MG63 (cell line): ENCODE results near the gene SYNJ2. TPM values are rescaled to one million over a fixed set of nuclear protein-coding genes. Genes with fewer than 3 reads are reported as not detected.
"Not testable (repeated sequence)": the region's sequence is repeated elsewhere in the genome, so short reads cannot be mapped to it uniquely, and the experiment has no call there.

Source experiments
- DNase-seq: peaks from one replicate; pipeline ENCODE4 v3.0.0-alpha.2; 2020
- H3K27me3 ChIP-seq: fragments of 250-450 bp; sonication (Bioruptor Pico); 2 replicates; pipeline ENCODE4 v1.5.1; 2020; ENCODE audit warnings: mild to moderate bottlenecking, moderate library complexity
- H3K36me3 ChIP-seq: fragments of 250-450 bp; sonication (Bioruptor Pico); 2 replicates; pipeline ENCODE4 v1.5.1; 2020; ENCODE audit warnings: mild to moderate bottlenecking, moderate library complexity
- H3K4me3 ChIP-seq: fragments of 250-450 bp; sonication (Bioruptor Pico); 2 replicates; pipeline ENCODE4 v1.5.1; 2020; ENCODE audit warnings: mild to moderate bottlenecking, moderate library complexity
- H3K9me3 ChIP-seq: fragments of 250-450 bp; sonication (Bioruptor Pico); 2 replicates; pipeline ENCODE4 v1.5.1; 2020; ENCODE audit warnings: mild to moderate bottlenecking, moderate library complexity
- total RNA-seq: library from RNA; depleted of rRNA; stranded (reverse); fragments of >200 nt; shearing (Covaris generic); gene quantifications from 2 replicates; pipeline ENCODE4 v1.2.3, GENCODE V29; 2014; ENCODE audit warnings: low replicate concordance; rRNA removed

The SYNJ2 gene
- 21.8 and 35.5 TPM in 2 replicates for total RNA-seq

GRCh38 chr6:157981395-157982101, at the start of gene SYNJ2:
SYNJ2 (plus strand) TSS chr6:157981863; CDS start chr6:157981962, 99 bp downstream.
- peak within 1 kb of the TSS; percentile 77 for H3K4me3 ChIP-seq
- no peaks in the 10 kb centered on the region for H3K9me3 ChIP-seq
- peaks cover 16% of the 10 kb centered on the region for H3K36me3 ChIP-seq
- peak; percentile 84 for DNase-seq
- no peaks in the 10 kb centered on the region for H3K27me3 ChIP-seq

- Histone ChIP-seq H3K36me3 (peaks cover 91% of the 10 kb centered on the region), H3K9me3 (no peaks in the 10 kb centered on the region), H3K27me3 (no peaks in the 10 kb centered on the region), H3K4me3 (no peak overlapping the region)
- DNase-seq, result no peak
These were observed 45.9 kb upstream of the SYNJ2 start for GRCh38 chr6:157935786-157936185.

- H3K36me3 ChIP-seq, result peaks cover 89% of the 10 kb centered on the region
- H3K4me3 ChIP-seq, result no peak overlapping the region
- no peak for DNase-seq
- no peaks in the 10 kb centered on the region for H3K27me3 ChIP-seq
- no peaks in the 10 kb centered on the region for H3K9me3 ChIP-seq
These were observed 44.3 kb upstream of the SYNJ2 start for GRCh38 chr6:157937318-157937717.

- Histone ChIP-seq H3K36me3 (peaks cover 92% of the 10 kb centered on the region), H3K4me3 (no peak overlapping the region), H3K27me3 (no peaks in the 10 kb centered on the region), H3K9me3 (no peaks in the 10 kb centered on the region)
- no peak for DNase-seq
These were observed 43.7 kb upstream of the SYNJ2 start for GRCh38 chr6:157937916-157938315.

- not testable (repeated sequence) for H3K4me3 ChIP-seq
- peaks cover 93% of the 10 kb centered on the region for H3K36me3 ChIP-seq
These were observed 41.2 kb upstream of the SYNJ2 start for GRCh38 chr6:157940375-157941036.

GRCh38 chr6:157941101-157941863, 40.4 kb upstream of the SYNJ2 start:
- Histone ChIP-seq H3K36me3 (peaks cover 93% of the 10 kb centered on the region), H3K27me3 (no peaks in the 10 kb centered on the region), H3K4me3 (no peak overlapping the region), H3K9me3 (no peaks in the 10 kb centered on the region)
- DNase-seq, result no peak

More at GRCh38 chr6:157940375-157941036, 41.2 kb upstream of the SYNJ2 start:
- not testable (repeated sequence) for H3K27me3 ChIP-seq, DNase-seq, H3K9me3 ChIP-seq

GRCh38 chr6:157942351-157942750, 39.3 kb upstream of the SYNJ2 start:
- H3K9me3 ChIP-seq, result peaks cover 1% of the 10 kb centered on the region; the same call in 1 of the 2 replicates
- peaks cover 92% of the 10 kb centered on the region for H3K36me3 ChIP-seq

GRCh38 chr6:157943249-157943963, 38.3 kb upstream of the SYNJ2 start:
- Histone ChIP-seq H3K9me3 (peaks cover 6% of the 10 kb centered on the region), H3K36me3 (peaks cover 90% of the 10 kb centered on the region), H3K27me3 (no peaks in the 10 kb centered on the region), H3K4me3 (no peak overlapping the region)
- DNase-seq, result no peak

More at GRCh38 chr6:157942351-157942750, 39.3 kb upstream of the SYNJ2 start:
- Histone ChIP-seq H3K4me3 (no peak overlapping the region), H3K27me3 (no peaks in the 10 kb centered on the region)
- no peak for DNase-seq

GRCh38 chr6:157943964-157944283, 37.7 kb upstream of the SYNJ2 start:
- DNase-seq, result no peak
- H3K4me3 ChIP-seq, result no peak overlapping the region

GRCh38 chr6:157944983-157945931, 36.4 kb upstream of the SYNJ2 start:
- DNase-seq, result no peak
- H3K9me3 ChIP-seq, result peaks cover 12% of the 10 kb centered on the region
- peaks cover 74% of the 10 kb centered on the region for H3K36me3 ChIP-seq

More at GRCh38 chr6:157943964-157944283, 37.7 kb upstream of the SYNJ2 start:
- Histone ChIP-seq H3K9me3 (peaks cover 6% of the 10 kb centered on the region), H3K27me3 (no peaks in the 10 kb centered on the region), H3K36me3 (peaks cover 84% of the 10 kb centered on the region)

GRCh38 chr6:157946053-157946617, 35.5 kb upstream of the SYNJ2 start:
- Histone ChIP-seq H3K9me3 (peaks cover 12% of the 10 kb centered on the region), H3K4me3 (no peak overlapping the region), H3K36me3 (peaks cover 65% of the 10 kb centered on the region), H3K27me3 (no peaks in the 10 kb centered on the region)
- DNase-seq, result no peak

More at GRCh38 chr6:157944983-157945931, 36.4 kb upstream of the SYNJ2 start:
- Histone ChIP-seq H3K4me3 (no peak overlapping the region), H3K27me3 (no peaks in the 10 kb centered on the region)

GRCh38 chr6:157946865-157947532, 34.7 kb upstream of the SYNJ2 start:
- Histone ChIP-seq H3K27me3 (no peaks in the 10 kb centered on the region), H3K4me3 (no peak overlapping the region), H3K36me3 (peaks cover 58% of the 10 kb centered on the region), H3K9me3 (peaks cover 12% of the 10 kb centered on the region)
- no peak for DNase-seq

- Histone ChIP-seq H3K36me3 (peaks cover 19% of the 10 kb centered on the region), H3K9me3 (peaks cover 12% of the 10 kb centered on the region)
- DNase-seq, result not testable (repeated sequence)
These were observed 30.8 kb upstream of the SYNJ2 start for GRCh38 chr6:157950899-157951298.

GRCh38 chr6:157951828-157952227, 29.8 kb upstream of the SYNJ2 start:
- Histone ChIP-seq H3K27me3 (no peaks in the 10 kb centered on the region), H3K4me3 (no peak overlapping the region), H3K9me3 (peaks cover 12% of the 10 kb centered on the region), H3K36me3 (peaks cover 11% of the 10 kb centered on the region)
- no peak for DNase-seq

More at GRCh38 chr6:157950899-157951298, 30.8 kb upstream of the SYNJ2 start:
- H3K4me3 ChIP-seq, H3K27me3 ChIP-seq: not testable (repeated sequence)
